Breast epithelium (tissue), 4 donors: ENCODE results near the gene SPRN. TPM values are rescaled to one million over a fixed set of nuclear protein-coding genes. Genes with fewer than 3 reads are reported as not detected.
A peak's percentile ranks its signal among the peaks of the same experiment; 100 is the strongest.
"Not testable (repeated sequence)": the region's sequence is repeated elsewhere in the genome, so short reads cannot be mapped to it uniquely, and the experiment has no call there.

Experiments used
- DNase-seq, 2 donors: peaks; one replicate each; pipeline ENCODE4 v3.0.0-alpha.2; 2019; ENCODE audit warnings: low spot score in 2 of 2
- H3K27ac ChIP-seq, 2 donors: fragments of 200-600 bp; sonication (generic) in 1 of 2; one replicate each; pipeline ENCODE4 v1.5.1; 2016 to 2019; ENCODE audit warnings: mild to moderate bottlenecking in 1 of 2
- H3K27me3 ChIP-seq, 2 donors: fragments of 200-600 bp; sonication (generic) in 1 of 2; one replicate each; pipeline versions ENCODE4 v1.5.1 to v1.6.0; 2017 to 2019; ENCODE audit warnings: control low read depth in 1 of 2, mild to moderate bottlenecking in 1 of 2
- H3K36me3 ChIP-seq: fragments of 200-600 bp; one replicate; pipeline ENCODE4 v1.5.1; 2019
- H3K4me1 ChIP-seq, 2 donors: fragments of 200-600 bp; sonication (generic); one replicate each; pipeline ENCODE4 v1.5.1; 2016 to 2019; ENCODE audit warnings: control low read depth in 1 of 2
- H3K4me3 ChIP-seq, 3 donors: fragments of 200-600 bp; sonication (generic); 1 replicate in 2 of 3; 2 replicates in 1 of 3; pipeline ENCODE4 v1.5.1; 2016 to 2019; ENCODE audit warnings: mild to moderate bottlenecking in 3 of 3, moderate library complexity in 2 of 3
- H3K9me3 ChIP-seq, 2 donors: fragments of 200-600 bp; sonication (generic) in 1 of 2; one replicate each; pipeline ENCODE4 v1.5.1; 2016 to 2019; ENCODE audit warnings: control low read depth in 1 of 2
- POLR2A ChIP-seq: fragments of 450-650 bp; IDR thresholded peaks from one replicate; pipeline ENCODE4 v1.6.1; 2016; ENCODE audit warnings: antibody characterized with exemption, mild to moderate bottlenecking, moderate library complexity
- POLR2AphosphoS5 ChIP-seq, 3 donors: sonication (generic); formaldehyde crosslinking; IDR thresholded peaks; one replicate each; pipeline ENCODE4 v1.6.1; 2017; ENCODE audit warnings: antibody characterized with exemption in 3 of 3
- intact Hi-C: fragments of 100-400 bp; cut with DNase I; formaldehyde crosslinking; loops from one replicate; pipeline ENCODE4 v1.15.1; 2023; ENCODE audit warnings: low total_unique reads
- total RNA-seq, 3 donors: library from RNA; depleted of rRNA; stranded (reverse); fragments of >200 nt; gene quantifications; one replicate each; pipeline ENCODE4 v1.1.0, GENCODE V29; 2016
- TF ChIP-seq, protein P1 (sequence below), 3 donors: fragments of 450-650 bp; IDR thresholded peaks; one replicate each; pipeline ENCODE4 v1.5.1; 2016 to 2017; ENCODE audit warnings: antibody characterized with exemption in 3 of 3, mild to moderate bottlenecking in 3 of 3, moderate library complexity in 3 of 3

Gene SPRN
- total RNA-seq, 3 donors from 2014 or later: 0.33 TPM; not detected in 2

DNA sequence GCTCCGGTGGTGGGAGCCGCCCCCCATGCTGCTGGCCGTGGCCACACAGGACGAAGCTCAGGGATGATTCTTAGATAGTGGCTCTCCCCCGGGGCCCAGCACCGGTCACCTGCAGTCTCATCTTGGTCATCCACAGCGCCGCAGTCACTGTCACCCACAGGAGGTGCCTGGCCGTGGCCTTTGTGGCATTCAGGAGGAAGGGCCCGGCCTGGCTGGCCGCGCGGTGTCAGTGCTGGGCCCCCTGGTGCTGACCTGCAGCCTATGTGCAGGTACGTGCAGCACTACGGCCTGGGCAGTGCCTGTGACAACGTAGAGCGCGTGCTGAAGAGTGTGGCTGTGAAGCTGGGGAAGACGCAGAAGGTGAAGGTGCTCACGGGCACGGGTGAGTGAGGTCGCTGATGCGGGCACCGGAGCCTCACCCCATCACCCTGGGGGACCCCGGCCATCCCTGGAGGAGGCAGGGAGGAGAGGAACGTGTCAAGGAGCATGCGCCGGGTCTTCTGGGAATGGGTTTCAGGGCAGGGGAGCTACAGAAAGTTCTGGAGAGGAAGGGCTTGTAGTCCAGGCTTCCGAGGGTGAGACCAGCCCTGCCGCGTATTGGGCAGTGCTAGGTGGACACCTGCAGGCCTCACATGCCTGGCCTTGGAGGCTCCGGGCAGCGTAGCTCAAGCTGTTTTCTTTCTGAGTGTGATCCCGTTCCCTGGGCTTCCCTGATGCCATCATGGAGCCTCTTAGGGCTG, 5.0 kb downstream of the SPRN start:
- intact Hi-C loops: no loop called here
- H3K27ac ChIP-seq: no peak overlapping the region
- H3K9me3 ChIP-seq: no peaks in the 10 kb centered on the region
- no peaks in the 10 kb centered on the region for H3K4me1 ChIP-seq
- peaks cover 0 to 3% of the 10 kb centered on the region in 2 donors for H3K27me3 ChIP-seq
- no peak overlapping the region for H3K4me3 ChIP-seq
- TF ChIP-seq POLR2A (no peak), POLR2AphosphoS5 (IDR thresholded peaks at IDR 0.05) (no peak)
- TF ChIP-seq, protein P1, sequence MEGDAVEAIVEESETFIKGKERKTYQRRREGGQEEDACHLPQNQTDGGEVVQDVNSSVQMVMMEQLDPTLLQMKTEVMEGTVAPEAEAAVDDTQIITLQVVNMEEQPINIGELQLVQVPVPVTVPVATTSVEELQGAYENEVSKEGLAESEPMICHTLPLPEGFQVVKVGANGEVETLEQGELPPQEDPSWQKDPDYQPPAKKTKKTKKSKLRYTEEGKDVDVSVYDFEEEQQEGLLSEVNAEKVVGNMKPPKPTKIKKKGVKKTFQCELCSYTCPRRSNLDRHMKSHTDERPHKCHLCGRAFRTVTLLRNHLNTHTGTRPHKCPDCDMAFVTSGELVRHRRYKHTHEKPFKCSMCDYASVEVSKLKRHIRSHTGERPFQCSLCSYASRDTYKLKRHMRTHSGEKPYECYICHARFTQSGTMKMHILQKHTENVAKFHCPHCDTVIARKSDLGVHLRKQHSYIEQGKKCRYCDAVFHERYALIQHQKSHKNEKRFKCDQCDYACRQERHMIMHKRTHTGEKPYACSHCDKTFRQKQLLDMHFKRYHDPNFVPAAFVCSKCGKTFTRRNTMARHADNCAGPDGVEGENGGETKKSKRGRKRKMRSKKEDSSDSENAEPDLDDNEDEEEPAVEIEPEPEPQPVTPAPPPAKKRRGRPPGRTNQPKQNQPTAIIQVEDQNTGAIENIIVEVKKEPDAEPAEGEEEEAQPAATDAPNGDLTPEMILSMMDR (IDR thresholded peaks at IDR 0.05): no peak
- H3K36me3 ChIP-seq: no peaks in the 10 kb centered on the region
- DNase-seq: peak in 1 of 2 donors; percentile 45

DNA sequence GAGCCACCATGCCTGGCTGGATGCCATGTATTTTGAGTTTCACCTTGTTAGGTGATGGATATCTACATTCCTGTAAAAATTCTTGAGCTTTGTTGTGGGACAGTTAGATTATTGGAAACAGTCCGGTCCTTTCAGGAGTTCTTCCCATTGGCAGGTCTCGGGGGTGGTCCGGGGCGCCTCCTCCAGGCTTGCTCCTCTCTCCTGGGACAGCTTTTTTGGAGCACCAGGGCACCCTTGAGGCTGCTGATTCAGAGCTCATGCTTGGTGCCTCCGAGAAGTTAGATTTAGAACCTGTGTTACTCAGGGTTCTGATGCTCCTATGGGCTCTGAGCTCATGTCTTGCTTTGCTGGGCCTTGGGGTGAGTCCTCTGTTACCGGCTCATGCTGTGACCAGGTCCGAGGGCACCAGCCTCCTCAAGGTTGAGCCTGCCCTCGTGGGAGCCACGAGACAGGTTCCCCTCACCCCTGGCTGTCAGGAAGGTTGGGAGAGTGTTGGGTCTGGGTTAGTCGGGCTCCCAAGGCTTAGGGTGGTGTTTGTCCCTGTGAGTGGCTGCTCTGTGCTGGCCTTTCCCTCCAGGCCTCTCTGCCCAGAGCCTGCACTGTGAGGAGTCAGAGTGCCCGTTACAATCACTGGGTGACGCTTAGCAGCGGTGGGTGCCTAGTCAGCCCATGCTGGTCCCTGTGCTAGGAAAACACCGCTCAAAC, 6.0 kb downstream of the SPRN start:
- no peaks in the 10 kb centered on the region for H3K36me3 ChIP-seq
- no peak for DNase-seq
- intact Hi-C loops: no loop called here

DNA sequence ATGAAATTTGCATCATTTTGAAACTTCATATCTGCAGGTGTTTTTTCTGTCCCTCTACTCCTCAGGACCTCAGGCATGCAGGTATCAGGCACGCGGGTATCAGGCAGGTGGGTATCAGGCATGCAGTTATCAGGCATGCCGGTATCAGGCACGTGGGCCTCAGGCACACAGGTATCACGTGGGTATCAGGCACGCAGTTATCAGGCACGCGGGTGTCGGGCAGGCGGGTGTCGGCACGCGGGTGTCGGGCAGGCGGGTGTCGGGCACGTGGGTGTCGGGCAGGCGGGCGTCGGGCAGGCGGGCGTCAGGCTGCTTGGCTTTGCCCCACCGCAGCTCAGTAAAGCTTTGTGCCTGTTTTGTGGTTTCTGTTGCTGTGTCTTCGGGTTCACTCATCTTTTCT, 8.7 kb downstream of the SPRN start:
- Histone ChIP-seq H3K4me3 (no peak overlapping the region), H3K27me3 (no peaks in the 10 kb centered on the region), H3K27ac (no peak overlapping the region), H3K4me1 (no peaks in the 10 kb centered on the region), H3K9me3 (peaks cover 13% of the 10 kb centered on the region in 2 donors), H3K36me3 (no peaks in the 10 kb centered on the region)
- peak in 1 of 2 donors; percentile 10 for DNase-seq
- intact Hi-C loops: no loop called here
- TF ChIP-seq POLR2AphosphoS5 (IDR thresholded peaks at IDR 0.05): no peak

More for the DNA sequence above, 6.0 kb downstream of the SPRN start:
- no peaks in the 10 kb centered on the region for H3K9me3 ChIP-seq
- no peak overlapping the region for H3K27ac ChIP-seq
- no peak overlapping the region for H3K4me3 ChIP-seq
- no peaks in the 10 kb centered on the region for H3K4me1 ChIP-seq
- peaks cover 0 to 3% of the 10 kb centered on the region in 2 donors for H3K27me3 ChIP-seq
- TF ChIP-seq POLR2AphosphoS5 (IDR thresholded peaks at IDR 0.05): no peak
- no peak for TF ChIP-seq POLR2A
- TF ChIP-seq, protein P1 (IDR thresholded peaks at IDR 0.05): no peak

DNA sequence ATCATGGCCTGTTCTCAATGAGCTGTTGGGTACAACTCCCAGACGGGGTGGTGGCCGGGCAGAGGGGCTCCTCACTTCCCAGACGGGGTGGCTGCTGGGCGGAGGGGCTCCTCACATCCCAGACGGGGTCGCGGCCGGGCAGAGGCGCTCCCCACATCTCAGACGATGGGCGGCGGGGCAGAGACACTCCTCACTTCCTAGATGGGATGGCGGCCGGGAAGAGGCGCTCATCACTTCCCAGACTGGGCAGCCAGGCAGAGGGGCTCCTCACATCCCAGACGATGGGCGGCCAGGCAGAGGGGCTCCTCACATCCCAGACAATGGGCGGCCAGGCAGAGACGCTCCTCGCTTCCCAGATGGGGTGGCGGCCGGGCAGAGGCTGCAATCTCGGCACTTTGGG, 10.0 kb downstream of the SPRN start:
- H3K4me1 ChIP-seq, H3K27ac ChIP-seq, H3K4me3 ChIP-seq, DNase-seq, intact Hi-C loops, H3K27me3 ChIP-seq, H3K36me3 ChIP-seq: not testable (repeated sequence)
- H3K9me3 ChIP-seq: peaks cover 13 to 16% of the 10 kb centered on the region in 2 donors

DNA sequence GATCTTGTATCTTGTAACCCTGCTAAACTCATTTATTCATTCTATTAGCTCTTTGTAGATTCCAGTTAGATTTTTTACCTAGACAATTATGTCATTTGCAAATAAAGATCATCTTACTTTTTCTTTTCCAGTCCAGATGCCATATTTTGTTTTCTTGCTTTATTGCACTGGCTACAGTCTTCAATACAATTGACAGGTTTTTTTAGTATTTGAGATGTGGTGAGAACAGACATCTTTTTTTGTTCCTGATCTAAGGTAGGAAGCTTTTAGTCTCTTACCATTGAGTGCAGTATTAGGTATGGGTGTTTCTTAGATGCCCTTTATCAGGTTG, 12.1 kb downstream of the SPRN start:
- intact Hi-C loops: no loop called here
- Histone ChIP-seq H3K4me3 (no peak overlapping the region), H3K4me1 (no peaks in the 10 kb centered on the region), H3K27ac (no peak overlapping the region), H3K9me3 (peaks cover 13 to 16% of the 10 kb centered on the region in 2 donors), H3K36me3 (no peaks in the 10 kb centered on the region), H3K27me3 (no peaks in the 10 kb centered on the region)
- DNase-seq: no peak
- no peak for TF ChIP-seq POLR2A
- no peak for TF ChIP-seq POLR2AphosphoS5 (IDR thresholded peaks at IDR 0.05)
- TF ChIP-seq, protein P1 (IDR thresholded peaks at IDR 0.05): no peak
